Lung (tissue), 12 donors: ENCODE results near the gene CHD1L. TPM values are rescaled to one million over a fixed set of nuclear protein-coding genes. Genes with fewer than 3 reads are reported as not detected.

Experiments used
- ATAC-seq: fragments of 200-7000 bp; cut with Tn5 transposase; one replicate; pipeline ENCODE4 v1.9.1; 2020; ENCODE audit warnings: moderate number of reproducible peaks; ENCODE audit not compliant: insufficient read depth, low FRiP score
- DNase-seq, 3 donors: peaks; one replicate each; pipeline ENCODE4 v3.0.0-alpha.2; 2013 to 2017
- H3K27ac ChIP-seq, 2 donors: one replicate each; pipeline ENCODE4 v1.5.1; 2013; ENCODE audit warnings: mild to moderate bottlenecking in 2 of 2, moderate library complexity in 2 of 2, control low read depth in 1 of 2, inconsistent platforms in 1 of 2, low read depth in 1 of 2, low read length in 1 of 2
- H3K27me3 ChIP-seq, 3 donors: one replicate each; pipeline ENCODE4 v1.5.1; 2013; ENCODE audit warnings: low read length in 2 of 3; ENCODE audit not compliant: control insufficient read depth in 3 of 3, insufficient read depth in 3 of 3
- H3K36me3 ChIP-seq, 4 donors: one replicate each; pipeline ENCODE4 v1.5.1; 2013; ENCODE audit warnings: low read length in 4 of 4, mild to moderate bottlenecking in 1 of 4, moderate library complexity in 1 of 4; ENCODE audit not compliant: control insufficient read depth in 4 of 4, insufficient read depth in 4 of 4
- H3K4me1 ChIP-seq, 5 donors: one replicate each; pipeline ENCODE4 v1.5.1; 2013; ENCODE audit warnings: low read length in 5 of 5, mild to moderate bottlenecking in 2 of 5, moderate library complexity in 1 of 5; ENCODE audit not compliant: control insufficient read depth in 5 of 5, insufficient read depth in 5 of 5
- H3K4me3 ChIP-seq: one replicate; pipeline ENCODE4 v1.5.1; 2013; ENCODE audit warnings: mild to moderate bottlenecking, control low read depth, moderate library complexity
- H3K9ac ChIP-seq, 2 donors: one replicate each; pipeline ENCODE4 v1.5.1; 2013; ENCODE audit warnings: low read length in 2 of 2, control low read depth in 1 of 2; ENCODE audit not compliant: insufficient read depth in 1 of 2
- H3K9me3 ChIP-seq, 4 donors: one replicate each; pipeline ENCODE4 v1.5.1; 2013; ENCODE audit warnings: low read length in 3 of 4, mild to moderate bottlenecking in 1 of 4, moderate library complexity in 1 of 4; ENCODE audit not compliant: control insufficient read depth in 4 of 4, insufficient read depth in 3 of 4
- CTCF ChIP-seq: IDR thresholded peaks from 2 replicates; pipeline ENCODE4 v1.5.1; 2012; ENCODE audit warnings: mild to moderate bottlenecking; ENCODE audit errors: control extremely low read depth, extremely low read depth
- WGBS, 2 donors: extraction: QIAGEN DNeasy Blood & Tissue Kit; methylation state at CpG; one replicate each; pipeline ENCODE4 v1.1.7; 2013; 5-methylcytosine and 5-hydroxymethylcytosine counted together
- polyA plus RNA-seq, 2 donors: library from polyadenylated mRNA; stranded (reverse); fragments of 200-250 nt; gene quantifications; one replicate each; pipeline ENCODE4 v1.2.1, GENCODE V29; 2013
- total RNA-seq, 2 donors: library from RNA; depleted of rRNA in 1 of 2; stranded (reverse); fragments of >200 nt in 1 of 2; gene quantifications; one replicate each; pipeline ENCODE4 v1.2.1, GENCODE V29; 2014 to 2021
- donor health status: control.
- donor health status: control.
- donor health status: Bipolar disorder and iron deficiency.
- donor health status: healthy.
- donor health status: DM: yes; HTN: yes; CAD: no.

CHD1L gene
- total and polyA plus RNA-seq, 4 donors: 15.3 to 38.9 (median 22.4) TPM

GRCh38 chr1:147241934-147242448, 493 bp upstream of the CHD1L start:
- Histone ChIP-seq H3K9me3 (no peaks in the 10 kb centered on the region), H3K27ac (peak overlapping the region in 1 of 2 donors; percentile 63), H3K36me3 (no peaks in the 10 kb centered on the region), H3K4me3 (no peak overlapping the region), H3K27me3 (no peaks in the 10 kb centered on the region), H3K9ac (peak overlapping the region in 1 of 2 donors; percentile 42), H3K4me1 (peaks cover 4 to 14% (median 5%) of the 10 kb centered on the region in 5 donors)
- WGBS, 2 donors: 18 to 20% methylated on average over 9 of the region's 9 CpGs
- TF ChIP-seq CTCF: no peak
- DNase-seq (no peak), ATAC-seq (no peak)

GRCh38 chr1:147243228-147243685, 773 bp downstream of the CHD1L start:
- no peaks in the 10 kb centered on the region for H3K36me3 ChIP-seq
- peak in 2 of 3 donors; percentile 39 to 58 for DNase-seq
- H3K27ac ChIP-seq: peak overlapping the region; percentile 87 to 90
- H3K27me3 ChIP-seq: no peaks in the 10 kb centered on the region
- H3K9ac ChIP-seq: peak overlapping the region; percentile 42 to 63
- ATAC-seq: no peak
- peaks cover 3 to 14% (median 7%) of the 10 kb centered on the region in 5 donors for H3K4me1 ChIP-seq
- H3K9me3 ChIP-seq: no peaks in the 10 kb centered on the region
- peak overlapping the region; percentile 87 for H3K4me3 ChIP-seq
- WGBS, 2 donors: 0% methylated on average over 30 of the region's 30 CpGs
- no peak for TF ChIP-seq CTCF

GRCh38 chr1:147243841-147244240, 1.4 kb downstream of the CHD1L start:
- H3K27me3 ChIP-seq: no peaks in the 10 kb centered on the region
- no peak for TF ChIP-seq CTCF
- ATAC-seq (no peak), DNase-seq (peak in 1 of 3 donors; percentile 24)
- H3K4me3 ChIP-seq: no peak overlapping the region
- peaks cover 3 to 14% (median 7%) of the 10 kb centered on the region in 5 donors for H3K4me1 ChIP-seq
- H3K36me3 ChIP-seq: no peaks in the 10 kb centered on the region
- peak overlapping the region in 1 of 2 donors; percentile 87 for H3K27ac ChIP-seq
- H3K9ac ChIP-seq: peak overlapping the region; percentile 42 to 63
- 2 to 6% methylated on average over 4 of the region's 4 CpGs for WGBS, 2 donors
- H3K9me3 ChIP-seq: no peaks in the 10 kb centered on the region

GRCh38 chr1:147245129-147245528, 2.6 kb downstream of the CHD1L start:
- Histone ChIP-seq H3K36me3 (no peaks in the 10 kb centered on the region), H3K4me1 (peaks cover 0 to 14% (median 4%) of the 10 kb centered on the region in 5 donors), H3K27me3 (no peaks in the 10 kb centered on the region), H3K27ac (no peak overlapping the region), H3K9ac (no peak overlapping the region), H3K9me3 (no peaks in the 10 kb centered on the region), H3K4me3 (no peak overlapping the region)
- DNase-seq: no peak
- WGBS, 2 donors: 93 to 96% methylated on average over 6 of the region's 6 CpGs
- no peak for ATAC-seq
- no peak for TF ChIP-seq CTCF
